Effector CD4-positive, alpha-beta T cell (primary cell): ENCODE measurements around the gene CCNL2.
"Not testable (repeated sequence)": the region's sequence is repeated elsewhere in the genome, so short reads cannot be mapped to it uniquely, and the experiment has no call there.

Experiments used
- DNase-seq: peaks from one replicate; pipeline ENCODE4 v3.0.0-alpha.2; 2020
- total RNA-seq: gene quantifications from one replicate; lab custom pipeline; 2026; lab: John Stamatoyannopoulos, UW

CCNL2 gene
- total RNA-seq = 377 reads per million, percentile 97 among the genes with 10 or more reads in this experiment

DNA sequence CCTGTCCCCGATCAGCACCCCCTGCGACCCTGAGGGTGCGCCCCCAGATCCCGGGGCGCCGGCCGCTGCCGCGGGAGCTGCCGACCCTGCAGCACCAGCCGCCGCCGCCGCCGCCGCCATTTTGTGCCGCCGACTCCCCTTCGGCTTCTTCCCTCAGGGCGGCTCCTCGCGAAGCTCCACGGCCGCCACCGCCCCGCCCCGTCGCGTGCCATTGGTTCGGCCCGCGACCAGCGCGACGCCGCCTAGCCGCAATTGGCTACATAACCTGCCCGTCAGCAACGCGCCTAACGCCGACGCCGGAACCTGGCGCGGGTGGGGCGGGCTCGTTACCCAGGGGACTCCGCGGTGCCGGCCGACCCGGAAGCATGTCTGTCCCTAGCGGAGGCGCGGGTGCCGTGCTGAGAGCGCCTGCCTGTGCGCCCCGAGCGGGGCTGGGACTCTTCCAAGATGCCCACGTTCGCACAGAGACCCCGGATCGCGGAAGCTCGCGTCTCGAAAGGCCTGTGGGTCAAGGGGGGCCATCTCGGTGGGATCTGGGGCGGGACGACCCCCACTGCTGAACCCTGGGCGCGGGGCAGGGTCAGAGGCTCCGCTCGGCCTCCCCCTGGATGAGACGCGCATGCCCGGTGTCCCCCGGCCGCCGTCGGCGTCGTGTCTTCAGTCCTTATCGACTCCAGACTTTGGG, at the start of gene CCNL2:
Gene CCNL2 (minus strand): TSS at position 149 of the 685 bp plus-strand sequence. CDS start 29 bp downstream, at position 120.
- peak; percentile 99 for DNase-seq

DNA sequence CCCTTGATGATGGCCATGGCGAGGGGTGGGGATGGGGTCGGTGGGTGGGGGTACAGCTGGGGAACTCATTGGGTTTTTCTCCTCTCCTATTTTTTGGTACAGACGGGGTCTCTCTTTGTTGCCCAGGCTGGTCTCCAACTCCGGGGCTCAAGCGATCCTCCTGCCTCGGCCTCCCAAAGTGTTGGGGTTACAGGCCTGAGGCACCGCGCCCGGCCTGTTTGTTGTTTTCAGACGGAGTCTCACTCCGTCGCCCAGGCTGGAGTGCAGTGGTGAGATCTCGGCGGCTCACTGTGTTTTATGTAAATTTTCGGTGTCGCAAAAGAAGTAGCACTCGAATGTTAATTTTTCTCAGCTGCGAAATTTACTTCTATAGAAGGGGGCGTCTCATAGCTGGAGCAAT, 47.5 kb upstream of the CCNL2 start:
- DNase-seq = not testable (repeated sequence)

DNA sequence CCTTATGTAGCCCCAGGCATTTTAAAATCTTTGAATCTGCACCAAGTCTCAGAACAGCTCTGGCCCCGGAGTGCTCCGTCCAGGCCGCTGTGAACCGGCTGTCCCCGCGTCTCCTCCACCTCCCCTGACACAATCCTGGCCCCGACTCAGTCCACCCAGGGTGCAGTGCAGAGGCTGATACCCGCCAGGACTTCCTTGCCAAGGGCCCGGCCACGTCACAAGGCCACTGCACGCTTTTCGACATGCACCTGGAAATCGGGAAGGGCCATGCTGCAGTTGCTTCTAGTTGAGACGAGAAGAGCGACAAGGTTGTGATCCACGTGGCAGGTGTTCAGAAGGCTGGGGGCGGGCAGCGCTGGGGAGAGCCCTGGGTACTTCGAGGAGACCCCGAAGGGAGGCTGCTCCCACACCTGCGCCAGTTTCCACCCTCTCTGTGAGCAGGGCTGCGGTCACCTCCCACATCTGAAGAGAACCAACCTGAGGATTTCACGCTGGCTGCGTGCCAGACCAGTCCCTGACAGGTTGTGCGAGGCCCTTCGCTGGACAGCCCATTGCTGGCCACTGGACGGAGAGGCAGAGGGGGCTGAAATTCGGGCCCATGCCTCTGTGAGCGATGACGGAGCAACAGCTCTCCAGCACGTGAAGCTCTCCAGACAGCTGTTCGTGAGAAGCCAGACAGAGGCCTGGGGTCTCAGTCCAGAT, 43.1 kb upstream of the CCNL2 start:
- DNase-seq = no peak

DNA sequence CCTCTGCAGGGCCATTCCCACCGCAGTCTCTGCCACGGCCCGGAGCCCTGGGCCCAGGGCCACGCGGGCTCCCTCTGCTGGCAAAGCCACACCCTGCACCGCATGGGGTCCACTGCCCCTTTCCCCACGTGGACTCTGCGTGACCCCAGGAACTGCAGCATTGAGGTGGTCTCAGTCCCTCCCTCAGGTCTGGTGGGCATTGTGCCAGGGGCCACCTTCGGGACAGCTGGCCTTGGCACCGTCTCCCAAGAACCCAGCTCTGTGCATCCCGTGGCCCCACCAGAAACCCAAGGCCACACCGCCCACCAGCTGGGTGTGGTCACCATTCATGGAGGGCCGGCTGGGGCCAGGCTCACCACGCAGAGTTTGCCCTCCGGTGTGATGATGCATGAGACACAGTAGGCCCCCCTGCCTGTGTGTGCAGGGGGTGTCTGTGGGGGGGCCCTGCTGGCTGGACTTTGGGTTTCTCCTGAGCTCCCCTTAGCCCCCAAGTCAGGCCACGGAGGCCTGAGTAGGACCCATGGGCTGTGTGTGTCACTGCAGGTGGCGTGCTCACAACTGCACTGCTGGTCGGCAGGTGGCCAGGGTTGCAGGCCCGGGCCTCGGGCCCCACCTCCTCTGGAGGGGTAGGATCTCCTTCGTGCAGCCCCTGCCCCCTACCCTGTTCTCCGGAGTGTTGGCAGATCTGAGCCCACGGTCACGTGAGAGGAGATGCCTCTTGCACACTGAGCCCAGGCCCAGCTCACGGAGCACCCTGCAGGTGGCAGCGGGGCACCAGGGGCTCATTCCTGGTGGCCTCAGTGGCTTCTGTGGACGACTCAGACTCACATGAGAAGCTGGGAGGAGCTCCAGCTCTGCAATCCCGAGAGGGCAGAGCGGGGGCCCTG, 42.1 kb upstream of the CCNL2 start:
- peak; percentile 36 for DNase-seq

DNA sequence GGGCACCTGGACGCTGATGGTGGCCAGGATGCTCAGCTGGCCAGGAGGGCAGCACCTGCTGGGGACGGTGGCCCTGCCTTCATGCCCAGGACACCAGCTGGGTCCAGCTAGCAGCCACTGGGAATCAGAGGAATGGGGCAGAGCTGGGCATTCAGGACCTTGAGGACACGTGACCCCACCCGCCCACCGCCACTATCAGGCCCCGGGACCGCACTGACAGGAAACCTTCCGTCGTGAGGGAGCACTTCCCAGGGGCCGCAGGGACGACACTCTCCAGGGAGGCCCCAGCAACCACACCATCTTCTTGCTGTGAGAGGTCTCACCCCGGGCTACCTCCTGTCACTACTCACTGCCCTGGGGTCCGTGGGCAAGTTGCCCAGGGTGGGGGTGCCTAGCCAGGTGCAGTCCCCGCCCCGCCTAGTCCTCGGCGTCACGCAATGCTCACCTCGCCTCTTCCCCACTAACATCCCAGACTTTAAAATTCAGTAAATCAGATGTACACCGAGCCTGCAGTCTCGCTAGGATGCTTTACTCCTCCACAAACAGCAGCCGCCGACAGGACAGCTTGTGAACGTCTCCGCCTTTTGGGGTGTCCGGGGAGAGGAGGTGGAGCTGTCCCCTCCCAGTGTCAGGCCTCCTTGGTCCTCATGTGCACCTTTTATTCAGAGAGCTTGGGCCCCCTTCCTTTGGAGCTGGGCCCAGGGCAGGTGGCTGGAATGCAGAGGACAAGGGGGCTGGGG, 41.3 kb upstream of the CCNL2 start:
- DNase-seq = no peak

DNA sequence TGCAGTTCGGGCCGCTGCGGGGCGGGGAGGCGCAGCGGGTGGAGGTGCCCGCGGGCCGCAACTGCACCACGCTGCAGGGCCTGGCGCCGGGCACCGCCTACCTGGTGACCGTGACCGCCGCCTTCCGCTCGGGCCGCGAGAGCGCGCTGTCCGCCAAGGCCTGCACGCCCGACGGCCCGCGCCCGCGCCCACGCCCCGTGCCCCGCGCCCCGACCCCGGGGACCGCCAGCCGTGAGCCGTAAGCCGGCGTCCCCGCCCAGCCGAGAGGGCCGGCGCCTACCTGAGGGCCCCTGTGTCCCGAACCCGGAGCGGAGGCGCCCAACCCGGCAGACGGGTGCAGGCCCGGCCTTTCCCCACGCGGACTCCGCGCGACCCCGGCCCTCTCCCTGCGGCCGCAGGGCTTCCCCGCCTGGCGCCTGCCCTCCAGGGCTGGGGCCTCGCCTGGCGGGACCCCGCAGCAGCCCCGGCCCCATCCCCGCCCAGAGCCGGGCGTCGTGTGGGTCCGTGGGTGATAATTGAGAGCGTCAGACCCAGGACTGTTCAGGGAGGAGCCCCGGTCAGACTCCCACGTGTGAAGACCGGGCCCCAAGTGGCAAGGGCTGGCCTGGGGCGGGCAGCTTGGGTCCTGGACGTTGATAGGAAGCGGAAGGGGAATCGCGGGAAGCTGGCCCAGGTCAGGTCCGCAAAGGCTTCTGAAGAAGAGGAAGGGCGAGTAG, 40.6 kb upstream of the CCNL2 start:
- no peak for DNase-seq

DNA sequence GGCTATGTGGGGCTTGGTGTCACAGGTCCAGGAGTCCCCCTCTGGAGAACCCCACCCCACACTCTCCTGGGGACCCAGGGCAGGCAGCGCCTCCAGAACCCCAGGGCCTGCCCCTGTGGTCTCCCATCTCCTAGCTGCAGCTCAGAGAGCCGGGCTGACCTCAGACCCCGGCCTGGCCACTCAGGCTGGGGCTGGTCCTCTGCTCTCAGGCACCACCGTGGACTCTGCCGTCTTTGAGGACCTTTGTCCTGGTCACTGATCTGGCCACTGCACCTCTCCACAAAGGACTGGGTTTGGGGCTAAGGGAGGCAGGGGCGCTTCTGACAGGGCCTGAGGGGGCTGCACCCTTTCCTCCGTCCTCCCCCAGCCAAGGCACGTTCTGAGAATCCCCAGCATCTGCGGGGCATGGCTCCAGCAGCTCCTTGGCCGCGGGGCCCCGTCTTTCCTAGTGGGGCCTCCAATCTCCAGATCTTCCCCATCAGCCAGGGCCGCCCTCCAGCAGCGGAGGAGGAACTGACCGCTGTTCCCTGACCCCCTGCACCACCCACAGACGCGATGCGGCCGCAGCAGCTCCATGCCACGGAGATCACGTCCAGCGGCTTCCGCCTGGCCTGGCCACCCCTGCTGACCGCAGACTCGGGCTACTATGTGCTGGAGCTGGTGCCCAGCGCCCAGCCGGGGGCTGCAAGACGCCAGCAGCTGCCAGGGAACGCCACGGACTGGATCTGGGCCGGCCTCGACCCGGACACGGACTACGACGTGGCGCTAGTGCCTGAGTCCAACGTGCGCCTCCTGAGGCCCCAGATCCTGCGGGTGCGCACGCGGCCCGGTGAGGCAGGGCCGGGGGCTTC, 39.6 kb upstream of the CCNL2 start:
- no peak for DNase-seq

DNA sequence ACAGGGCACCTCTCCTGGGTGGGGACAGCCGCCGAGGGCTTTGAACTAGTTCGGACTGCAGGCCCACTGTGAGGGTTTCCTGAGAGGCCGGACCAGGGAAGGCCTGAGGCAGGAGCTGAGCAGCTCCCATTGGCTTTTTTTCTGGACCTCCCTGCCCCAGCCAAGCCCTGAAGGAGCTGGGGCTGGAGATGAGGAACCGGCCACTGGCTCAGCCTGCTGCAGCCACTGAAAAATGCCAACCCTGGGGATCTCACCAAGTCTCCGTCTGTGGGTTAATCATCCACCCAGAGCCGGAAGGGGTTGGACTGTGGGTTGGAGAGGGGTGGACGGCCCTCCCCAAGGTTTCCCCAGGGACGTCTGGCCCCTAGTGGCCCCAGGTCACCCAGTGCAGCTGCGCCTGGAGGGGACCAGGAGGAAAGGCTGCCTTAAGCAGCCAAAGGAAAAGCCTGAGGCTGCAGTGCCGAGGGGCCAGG, 38.8 kb upstream of the CCNL2 start:
- DNase-seq = no peak

DNA sequence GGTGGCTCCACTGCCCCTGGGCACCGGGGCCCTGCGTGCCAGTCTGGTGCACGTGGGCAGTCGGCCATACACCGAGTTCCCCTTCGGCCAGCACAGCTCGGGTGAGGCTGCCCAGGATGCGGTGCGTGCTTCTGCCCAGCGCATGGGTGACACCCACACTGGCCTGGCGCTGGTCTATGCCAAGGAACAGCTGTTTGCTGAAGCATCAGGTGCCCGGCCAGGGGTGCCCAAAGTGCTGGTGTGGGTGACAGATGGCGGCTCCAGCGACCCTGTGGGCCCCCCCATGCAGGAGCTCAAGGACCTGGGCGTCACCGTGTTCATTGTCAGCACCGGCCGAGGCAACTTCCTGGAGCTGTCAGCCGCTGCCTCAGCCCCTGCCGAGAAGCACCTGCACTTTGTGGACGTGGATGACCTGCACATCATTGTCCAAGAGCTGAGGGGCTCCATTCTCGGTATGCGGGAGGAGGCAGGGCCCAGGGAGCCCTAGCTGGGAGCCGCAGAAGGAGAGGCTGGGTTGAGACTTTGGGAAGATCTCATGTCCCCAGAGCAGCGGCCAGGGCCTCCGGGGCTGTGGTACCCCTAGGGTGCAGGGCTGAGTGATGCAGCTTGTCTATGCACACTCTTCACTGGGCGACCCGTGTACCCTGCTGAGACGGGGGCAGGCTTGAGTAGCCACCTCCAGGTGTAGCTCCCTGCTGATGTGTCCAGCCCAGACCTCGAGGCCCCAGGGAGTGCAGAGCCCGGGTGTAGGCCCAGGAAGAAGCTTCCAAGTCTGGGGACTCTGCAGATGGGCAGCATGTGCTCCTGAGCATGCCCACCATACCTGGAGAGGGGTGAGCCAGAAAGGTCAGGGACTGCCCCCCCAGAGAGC, 38.1 kb upstream of the CCNL2 start:
- no peak for DNase-seq

DNA sequence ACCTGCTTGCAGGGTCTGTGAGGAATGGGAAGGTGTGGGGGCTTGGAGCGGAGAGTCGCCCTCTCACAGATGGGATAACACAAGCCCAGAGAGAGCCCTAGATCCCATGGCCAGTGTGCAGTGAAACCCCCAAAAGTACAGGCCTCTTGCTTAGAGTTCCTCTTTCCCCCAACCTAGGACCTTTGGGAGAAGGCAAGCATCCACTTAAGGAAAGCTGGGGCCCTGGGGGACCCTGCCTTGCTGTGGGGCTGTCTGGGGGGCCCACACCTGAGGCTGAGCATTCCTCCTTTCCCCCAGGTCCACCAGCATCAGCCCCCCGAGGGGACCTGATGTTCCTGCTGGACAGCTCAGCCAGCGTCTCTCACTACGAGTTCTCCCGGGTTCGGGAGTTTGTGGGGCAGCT, 37.5 kb upstream of the CCNL2 start:
- no peak for DNase-seq

DNA sequence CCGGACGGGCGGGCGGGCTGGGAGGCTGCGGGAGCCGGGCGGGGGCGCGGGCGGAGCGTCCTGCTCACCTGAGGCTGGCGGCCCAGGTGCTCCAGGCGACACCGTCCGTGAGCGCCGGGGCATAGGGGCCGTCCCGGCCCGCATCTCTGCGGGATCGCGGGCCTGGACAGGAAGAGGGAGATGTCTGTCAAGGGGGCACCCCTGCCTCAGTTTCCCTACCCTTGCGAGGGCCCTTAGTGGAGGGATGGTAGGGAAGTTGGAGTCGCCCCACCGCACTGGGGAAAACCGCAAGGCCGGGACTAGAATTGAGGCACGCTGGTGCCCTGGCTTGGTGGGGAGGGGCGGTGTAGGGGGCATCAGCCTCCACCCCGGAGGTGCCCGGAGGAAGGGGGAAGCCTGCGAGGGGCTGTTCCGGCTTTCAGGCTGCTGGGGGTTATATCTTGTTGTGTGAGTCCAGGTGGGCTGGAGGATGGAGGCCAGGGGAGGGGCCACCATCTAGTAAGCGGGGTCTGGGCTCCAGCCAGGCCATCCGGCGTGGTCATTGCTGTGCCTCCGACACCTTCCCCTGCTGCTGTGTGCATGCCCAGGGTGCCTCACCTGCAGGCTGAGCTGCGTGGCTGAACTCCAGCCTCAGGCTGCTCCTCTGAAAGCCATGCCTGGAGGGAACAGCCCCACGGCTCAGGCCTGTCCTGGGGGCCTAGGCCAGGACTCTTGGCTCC, 36.9 kb upstream of the CCNL2 start:
- DNase-seq = no peak

DNA sequence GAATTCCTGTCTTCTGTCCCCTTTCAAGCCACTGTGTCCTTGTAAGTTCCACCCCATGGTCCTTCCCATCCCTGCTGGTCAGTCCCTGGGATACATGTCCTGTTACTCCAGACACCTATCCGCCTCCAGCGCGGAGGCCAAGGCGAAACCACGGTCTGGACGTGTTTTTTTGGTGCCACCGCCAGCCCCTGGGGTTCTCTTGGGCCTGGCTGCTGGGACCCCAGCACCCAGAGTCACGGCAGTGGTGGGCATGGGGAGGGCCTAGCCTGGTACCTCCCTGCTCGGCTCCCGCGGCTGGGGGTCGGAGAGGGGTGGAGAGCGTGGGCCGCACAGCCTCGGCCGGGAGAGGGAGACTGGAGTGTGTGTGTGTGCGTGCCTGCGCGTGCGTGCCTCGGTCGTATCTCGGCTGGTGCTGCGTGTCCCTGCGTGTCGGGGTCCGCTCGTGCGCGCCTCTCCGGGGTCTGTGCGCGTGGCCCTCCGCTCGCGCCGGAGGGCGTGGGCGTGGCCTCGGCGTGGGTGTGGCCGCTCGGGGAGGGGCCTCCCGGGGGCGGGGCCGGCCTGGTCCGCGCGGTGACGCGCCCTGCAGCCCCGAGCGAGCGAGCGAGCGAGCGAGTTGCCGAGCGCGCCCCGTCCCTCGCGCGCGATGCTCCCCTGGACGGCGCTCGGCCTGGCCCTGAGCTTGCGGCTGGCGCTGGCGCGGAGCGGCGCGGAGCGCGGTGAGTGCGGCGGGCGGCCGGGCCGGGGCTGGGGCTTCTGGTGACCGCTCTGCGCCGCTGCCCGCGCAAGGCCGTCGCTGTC, 36.2 kb upstream of the CCNL2 start, which contains the start of gene VWA1:
Gene VWA1 (plus strand): TSS at position 585 of the 798 bp plus-strand sequence. CDS start 59 bp downstream, at position 644.
- no peak for DNase-seq

DNA sequence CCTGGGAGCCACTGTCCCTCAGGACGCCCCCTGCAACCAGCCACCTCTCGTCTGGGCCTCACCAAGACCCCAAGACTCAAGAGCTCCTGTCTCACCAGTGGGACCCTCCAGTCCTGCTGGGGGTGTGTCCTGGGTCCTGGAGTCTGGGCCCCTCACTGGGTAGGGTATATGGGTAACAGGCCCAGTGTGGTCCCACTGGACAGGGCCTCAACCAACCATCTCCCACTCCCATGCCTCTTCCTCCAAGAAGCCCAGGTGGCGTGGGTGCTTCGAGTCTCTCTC, 35.6 kb upstream of the CCNL2 start:
- no peak for DNase-seq

DNA sequence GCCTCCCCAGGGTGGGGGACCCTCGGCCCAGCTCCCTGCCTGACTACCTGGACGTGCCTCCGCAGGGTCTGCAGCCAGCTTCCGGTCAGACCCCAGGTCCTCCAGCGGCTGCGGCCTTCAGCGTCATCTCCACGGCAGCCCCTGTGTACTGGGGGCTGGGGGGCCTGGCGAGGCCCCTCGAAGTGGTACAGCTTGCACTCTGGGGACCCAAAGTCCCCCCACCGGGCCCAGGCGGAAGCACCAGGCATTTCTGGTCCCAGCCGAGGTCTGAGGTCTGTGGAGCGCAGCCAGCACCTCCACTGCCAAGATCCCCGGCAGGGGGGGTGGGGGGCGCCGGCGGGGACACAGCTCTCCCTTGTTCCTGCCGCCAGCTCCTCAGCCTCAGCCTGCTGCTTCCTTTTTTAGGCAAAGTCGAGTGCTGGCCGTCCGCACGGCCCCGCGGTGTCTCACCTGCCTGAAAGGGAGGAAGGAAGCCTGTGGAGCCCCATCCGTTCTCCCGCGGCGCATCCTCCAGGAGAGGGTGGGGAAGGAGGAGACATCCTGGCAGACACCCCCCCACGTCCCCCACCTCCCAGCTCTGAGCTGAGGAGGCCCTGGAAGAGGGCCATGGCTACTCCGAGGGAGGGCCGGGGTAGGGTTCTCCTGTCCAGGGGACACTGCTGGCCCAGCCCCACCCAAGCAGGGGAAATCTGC, 35.1 kb upstream of the CCNL2 start:
- no peak for DNase-seq

DNA sequence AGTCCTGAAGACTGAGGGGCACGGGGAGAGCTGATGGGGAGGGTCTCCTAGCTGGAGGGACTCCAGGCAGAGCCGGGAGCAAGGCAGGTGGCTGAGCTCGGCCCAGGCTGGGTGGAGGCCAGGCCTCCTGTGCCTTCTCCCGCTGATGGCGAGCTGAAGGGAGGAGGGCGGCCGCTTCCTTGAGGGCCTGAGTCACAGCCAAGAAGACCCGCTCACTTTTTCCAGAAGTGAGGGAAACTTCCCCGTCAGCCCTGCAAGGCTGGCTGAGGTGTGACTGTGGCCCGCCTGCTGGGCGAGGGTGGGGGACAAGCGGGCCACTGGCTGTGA, 34.6 kb upstream of the CCNL2 start:
- DNase-seq = no peak

DNA sequence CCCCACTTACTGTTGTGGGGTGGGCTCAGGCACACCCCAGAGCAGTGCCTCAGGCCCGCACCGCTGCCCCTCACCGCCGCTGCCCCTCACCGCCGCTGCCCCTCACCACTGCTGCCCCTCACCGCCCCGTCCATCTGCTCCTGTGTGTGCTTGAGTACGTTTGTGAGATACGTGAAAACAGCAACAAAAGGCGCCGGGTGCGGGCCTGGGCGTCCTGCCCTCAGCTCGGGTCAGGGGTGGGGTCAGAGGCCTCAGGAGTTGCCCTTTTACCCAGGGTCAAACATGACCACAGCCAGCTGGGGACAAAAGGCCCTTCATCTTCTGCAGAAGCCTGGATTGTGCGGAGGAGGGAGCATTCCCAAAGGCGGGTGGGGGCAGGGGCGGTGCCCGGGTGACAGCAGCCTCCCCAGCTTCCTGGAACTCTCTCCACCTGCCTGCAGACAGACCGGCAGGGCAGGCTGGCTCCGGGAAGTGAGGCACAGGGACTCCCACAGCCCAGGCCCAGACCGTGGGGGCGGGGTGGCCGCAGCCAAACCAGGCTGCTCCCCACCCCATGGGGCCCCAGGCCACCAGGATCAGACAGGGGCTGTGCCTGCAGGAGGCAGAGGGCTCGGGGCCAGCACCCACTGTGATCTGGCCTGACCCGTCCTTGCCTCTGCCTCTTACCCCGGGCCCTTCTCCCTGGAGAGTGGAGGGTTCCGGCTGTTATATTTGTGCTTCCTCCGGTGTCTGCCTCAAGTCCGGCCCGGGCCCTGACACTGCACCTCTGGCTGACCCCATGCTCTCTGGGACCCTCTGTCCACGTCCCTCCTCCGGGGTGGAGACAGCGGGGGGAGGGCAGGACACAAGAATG, 34.0 kb upstream of the CCNL2 start:
- no peak for DNase-seq
